NCI-H1048 (cell line): ENCODE results near the gene VWF.

Experiments used
- DNase-seq: peaks from one replicate; lab custom pipeline; 2025; lab: John Stamatoyannopoulos, UW

VWF gene

DNA sequence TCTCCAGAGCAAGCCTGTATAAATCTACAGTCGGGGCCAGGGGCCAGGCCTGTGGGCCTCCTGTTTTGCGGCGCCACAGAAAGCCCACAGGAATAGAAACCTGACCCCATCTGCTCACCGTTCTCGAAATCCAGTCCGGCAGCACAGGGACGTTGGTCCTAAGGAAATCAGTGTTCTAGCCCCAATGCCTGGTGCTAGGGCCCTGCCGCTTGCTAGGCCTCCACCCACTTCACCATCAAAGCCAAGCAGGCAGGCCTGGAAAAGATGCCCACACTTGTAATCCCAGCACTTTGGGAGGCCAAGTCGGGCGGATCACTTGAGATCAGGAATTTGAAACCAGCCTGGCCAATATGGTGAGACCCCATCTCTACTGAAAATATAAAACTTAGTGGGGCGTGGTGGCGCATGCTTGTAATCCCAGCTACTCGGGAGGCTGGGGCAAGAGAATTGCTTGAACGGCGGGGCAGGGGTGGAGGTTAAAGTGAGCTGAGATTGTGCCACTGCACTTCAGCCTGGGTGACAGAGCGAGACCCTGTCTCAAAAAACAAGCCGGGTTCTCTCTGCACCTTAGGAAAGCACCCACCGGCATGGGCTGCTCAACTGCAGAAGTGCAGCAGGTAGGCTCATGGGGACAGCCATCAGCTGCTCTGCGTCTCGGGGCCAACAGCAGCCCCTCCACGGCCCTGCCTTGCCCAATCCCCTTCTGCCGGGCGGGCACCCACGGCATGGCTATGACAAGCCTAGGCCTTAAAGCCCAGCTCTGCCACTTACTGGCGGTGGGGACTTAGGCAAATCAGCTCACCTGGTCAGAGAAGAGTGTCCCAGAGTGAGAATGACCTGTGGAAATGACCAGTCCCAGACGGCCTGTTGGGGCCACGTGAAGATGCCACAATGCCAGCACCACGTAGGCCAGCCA, 47.4 kb downstream of the VWF start:
- DNase-seq = no peak

DNA sequence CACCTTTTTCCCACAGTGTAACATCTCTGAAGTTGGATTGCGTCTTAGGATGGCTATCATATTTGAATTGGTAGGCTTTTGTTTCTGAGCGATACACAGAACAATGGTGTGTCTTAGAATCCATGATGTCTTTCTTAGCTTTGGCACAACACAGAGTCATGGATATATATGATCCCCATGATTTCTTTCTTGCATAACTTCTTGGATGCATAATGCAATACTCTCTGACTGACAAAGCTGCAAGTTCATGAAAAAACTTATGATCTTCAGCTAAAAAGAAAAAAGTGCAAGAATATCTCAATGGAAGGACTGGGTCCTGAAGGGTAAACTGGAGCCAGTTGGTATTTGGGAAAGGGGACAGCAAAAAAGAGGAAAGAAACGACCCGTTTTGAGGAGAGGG, 48.1 kb downstream of the VWF start:
- no peak for DNase-seq

DNA sequence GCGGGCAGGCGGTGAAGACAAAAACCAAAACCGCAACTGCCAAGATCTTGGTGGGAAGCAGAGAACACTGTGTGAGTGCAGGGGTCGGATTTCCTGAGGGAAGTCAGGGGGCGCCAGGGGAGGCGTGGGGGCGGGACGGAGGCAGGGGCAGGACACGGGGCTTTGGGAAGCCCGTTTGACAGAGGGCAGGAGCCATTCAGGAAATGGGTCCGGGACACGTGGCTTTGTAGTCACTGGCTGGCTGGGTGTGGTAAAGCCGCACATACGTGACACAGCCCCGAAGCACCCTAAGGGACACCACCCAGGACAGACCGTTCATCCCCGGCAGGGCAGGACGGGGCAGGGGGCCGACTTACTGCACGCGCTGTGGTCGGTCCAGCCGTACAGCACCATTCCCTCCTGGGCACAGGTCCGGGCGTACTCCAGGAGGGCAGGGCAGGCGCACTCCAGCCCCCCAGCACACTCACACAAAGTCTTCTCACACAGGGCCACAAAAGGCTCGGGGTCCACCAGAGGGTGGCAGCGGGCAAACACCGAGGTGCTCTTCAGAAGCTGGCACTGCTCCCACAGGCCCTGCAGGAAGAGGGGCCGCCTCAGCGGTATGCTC, 49.4 kb downstream of the VWF start:
- DNase-seq = no peak

DNA sequence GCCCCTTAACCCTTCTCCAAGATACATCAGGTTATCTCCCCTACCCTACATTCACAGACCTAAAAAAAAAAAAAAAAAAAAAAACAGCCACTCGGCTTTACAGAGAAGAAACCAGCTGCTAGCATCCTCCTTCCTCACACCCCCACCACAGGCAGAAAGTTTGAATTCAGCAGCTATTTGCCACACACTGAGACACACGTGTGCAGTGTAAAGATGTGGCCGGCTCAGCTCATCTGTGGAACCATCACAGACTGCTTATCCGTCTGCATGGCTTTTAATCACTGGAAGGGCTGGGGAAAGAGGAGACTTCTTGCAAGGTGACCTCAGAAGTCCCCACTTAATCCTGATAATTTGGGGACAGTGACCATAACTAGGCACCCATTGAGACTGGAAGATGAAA, 50.0 kb downstream of the VWF start:
- no peak for DNase-seq

DNA sequence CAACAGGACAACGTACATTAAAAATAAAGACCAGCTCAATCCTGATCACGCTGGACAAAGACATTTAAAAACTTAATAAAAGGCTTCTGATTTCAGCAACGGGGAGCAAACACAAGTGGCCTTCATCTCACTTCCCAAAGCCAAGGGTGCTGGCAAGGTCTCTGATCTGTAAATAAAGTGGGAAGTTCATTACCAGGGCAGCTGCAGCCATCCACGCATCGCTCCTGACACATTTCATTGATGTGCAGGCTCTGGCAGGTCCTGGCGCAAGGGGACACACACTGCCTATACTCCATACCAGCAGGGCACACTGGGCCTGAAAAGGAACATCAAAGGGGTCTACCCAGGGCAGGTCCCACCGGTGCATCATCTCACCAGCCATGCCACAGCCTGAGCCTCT, 51.0 kb downstream of the VWF start:
- no peak for DNase-seq

DNA sequence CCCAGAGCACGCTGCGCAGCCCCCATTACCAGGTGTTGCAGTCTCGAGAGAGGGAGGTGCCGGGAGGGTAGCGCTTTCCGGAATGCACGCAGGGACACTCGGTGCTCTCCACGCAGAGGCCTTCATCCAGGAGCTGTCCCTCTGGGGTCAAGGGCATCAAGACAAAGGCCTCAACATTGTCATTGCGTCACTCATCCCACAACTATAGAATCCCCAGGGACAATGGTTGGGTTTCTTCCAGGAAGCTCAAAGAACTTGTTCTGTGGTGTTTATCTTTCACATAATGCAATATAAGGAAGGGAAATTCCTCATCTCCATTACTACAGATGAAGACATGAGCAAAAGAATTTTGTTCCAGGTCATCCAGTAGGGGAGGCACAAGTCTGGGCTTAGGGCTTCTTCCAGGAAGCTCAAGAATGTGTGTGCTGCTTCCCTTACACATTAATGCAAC, 52.1 kb downstream of the VWF start:
- no peak for DNase-seq

DNA sequence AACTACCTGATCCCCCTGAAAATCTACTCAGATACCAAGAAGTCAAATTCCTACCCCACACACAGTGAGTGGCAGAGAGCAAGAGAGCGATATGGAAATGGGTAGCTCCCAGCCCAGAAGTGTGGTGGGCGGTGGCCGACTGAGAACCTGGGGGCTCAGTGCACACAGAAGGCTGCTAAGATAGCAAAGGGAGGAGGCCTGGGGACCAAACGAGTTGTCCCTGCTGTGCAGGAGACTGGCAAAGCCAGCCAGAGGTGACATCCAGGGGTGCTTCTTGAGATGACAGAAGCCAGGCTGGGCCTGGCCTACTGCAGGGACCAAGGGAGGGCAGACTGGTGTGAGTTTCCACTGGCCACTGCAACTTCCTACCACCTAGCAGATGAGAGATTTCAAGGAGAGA, 52.9 kb downstream of the VWF start:
- DNase-seq = no peak

DNA sequence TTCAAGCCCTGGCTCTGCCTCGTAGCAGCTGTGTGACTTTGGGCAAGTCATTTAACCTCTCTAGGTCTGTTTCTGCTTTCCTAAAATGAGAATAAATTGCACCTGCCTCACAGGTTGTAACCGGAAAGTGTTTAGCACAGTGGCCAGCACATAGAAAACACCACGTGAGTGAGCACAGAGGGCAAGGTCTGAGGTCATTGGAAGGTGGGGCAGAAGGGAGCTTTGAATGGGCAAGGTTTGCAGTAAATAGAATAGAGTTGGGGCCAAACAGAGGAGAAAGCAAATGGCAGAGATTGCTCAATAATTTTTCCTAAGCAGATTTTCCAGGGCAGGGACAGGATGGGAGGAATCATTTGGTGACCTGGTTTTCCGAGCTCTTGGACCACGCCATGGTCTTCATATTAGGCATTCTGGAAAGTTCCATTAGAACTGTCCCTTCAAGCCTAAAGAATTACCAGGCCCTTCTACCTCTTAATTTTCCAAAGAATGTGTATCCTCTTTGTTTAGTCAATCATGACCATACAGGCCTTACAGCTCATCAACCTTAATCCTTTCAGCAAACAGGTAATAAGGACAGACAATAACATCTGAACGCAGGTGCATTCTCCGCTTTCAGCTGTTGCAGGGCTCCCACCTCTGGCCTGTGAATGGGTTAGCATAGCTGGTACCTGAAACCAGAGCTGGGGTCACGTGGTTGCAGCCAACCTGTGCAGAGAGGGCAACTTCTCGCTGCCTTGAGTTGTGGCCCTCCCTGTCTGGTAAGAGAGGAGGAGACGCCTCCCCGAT, 53.8 kb downstream of the VWF start:
- no peak for DNase-seq

DNA sequence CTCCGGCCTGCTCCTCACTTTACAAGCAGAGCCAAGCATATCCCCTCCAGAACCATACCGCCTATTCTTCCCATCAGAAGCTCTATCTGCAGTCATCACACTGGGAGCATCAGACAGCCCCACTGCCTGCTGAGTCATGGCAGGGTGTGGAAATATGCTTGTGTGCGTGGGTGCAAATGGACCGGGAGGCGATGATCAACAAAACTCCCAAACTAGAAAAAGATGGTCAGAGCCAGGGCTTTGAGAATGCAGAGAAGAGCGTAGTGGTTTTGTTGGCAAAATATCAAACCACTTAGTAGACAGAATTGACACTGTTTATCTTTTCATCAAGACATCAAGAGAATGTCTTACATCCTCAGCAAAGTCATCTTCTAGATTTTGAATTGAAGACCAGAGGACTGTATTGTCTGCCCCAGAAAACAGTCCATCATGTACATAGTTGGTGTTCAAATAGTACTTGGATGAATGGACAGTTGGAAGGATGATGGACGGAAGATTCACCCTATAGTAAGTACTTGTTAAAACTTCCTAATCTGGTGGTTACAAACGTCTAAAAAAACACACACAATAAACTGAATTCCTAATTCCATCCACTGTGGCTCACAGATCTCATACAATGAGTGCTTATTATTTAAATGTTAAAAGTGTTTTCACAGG, 54.9 kb downstream of the VWF start:
- DNase-seq = no peak

DNA sequence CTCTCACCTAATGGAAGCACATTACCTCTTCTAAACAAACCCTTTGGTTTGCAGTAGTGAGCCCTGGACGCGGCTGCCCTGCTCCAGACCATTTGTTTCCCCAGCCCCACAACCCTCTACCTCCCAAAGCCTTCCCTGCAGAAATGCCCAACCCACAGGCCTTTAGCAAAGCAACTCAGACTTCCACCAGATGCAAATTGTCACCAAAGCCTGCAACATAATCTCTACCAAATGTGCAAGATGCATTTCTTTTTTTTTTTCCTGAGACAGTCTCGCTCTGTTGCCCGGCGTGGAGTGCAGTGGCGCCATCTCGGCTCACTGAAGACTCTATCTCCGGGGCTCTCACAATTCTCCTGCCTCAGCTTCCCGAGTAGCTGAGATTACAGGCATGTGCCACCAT, 56.2 kb downstream of the VWF start:
- no peak for DNase-seq

DNA sequence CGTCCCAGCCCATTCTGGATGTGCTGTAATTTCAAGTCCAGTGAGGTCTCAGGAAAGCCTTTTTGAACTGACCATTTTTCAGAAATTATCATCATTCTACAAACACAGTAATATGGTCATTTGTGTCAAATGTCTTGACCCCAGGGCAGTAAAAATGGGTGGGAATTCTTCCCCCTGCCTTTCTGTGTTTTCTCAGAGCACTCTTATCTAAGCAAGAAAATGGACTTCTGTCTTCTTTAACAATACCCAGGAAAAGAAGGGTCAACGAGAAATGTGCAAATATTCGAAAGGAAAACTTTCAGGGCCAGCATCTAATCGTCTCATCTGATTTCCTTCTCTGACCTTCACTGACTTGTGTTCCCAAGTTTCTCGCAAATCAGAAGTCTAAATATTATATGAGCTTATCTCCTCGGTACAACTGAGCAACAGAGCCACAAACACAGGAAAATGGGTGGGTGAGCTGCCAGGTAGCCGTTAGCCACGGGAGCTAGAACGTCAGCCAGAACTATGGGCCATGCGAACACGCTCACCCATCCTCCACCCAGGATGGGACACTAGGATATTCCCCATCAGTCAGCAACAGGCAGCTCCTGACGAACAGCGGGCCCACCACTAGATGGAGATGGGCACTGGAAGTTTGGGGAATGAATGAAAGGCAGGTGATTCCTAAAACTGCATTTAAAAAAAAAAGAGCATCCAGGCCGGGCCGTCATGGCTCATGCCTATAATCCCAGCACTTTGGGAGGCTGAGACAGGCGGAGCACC, 57.1 kb downstream of the VWF start:
- DNase-seq = no peak

DNA sequence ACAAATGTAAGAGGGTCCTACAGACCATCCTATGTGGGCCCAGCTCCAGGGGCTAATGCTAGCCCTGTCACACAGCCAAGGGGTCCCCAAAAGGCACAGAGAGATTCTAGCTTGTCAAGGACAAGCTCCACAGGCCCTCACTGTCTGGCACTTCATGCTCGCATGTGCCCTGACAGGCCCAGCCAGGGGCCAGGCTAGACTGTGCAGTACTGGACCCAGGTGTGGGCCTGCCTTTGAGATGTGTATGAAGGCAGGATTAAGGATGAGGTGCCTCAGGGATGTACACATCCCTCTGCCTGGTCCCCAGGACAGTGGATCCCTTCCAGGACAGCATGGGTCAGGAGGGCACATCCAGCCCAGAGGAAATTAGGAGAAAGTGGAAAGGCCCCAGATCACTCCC, 57.8 kb downstream of the VWF start:
- DNase-seq = no peak

DNA sequence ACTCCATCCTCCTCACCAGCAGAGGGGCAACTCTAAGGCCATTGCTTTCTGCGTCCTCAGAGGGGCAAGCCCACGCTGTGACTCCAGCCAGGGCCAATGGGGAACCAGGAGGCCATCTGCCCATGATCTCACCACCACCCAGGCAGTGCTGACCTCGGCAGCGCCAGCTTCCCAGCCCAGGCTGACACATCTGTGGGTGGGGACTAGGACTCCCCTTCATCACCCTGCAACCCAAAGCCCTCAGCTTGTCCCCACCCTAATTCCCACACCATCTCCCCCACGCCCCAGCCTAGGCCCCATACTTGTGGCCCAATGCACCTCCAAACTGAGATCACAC, 58.6 kb downstream of the VWF start:
- no peak for DNase-seq

DNA sequence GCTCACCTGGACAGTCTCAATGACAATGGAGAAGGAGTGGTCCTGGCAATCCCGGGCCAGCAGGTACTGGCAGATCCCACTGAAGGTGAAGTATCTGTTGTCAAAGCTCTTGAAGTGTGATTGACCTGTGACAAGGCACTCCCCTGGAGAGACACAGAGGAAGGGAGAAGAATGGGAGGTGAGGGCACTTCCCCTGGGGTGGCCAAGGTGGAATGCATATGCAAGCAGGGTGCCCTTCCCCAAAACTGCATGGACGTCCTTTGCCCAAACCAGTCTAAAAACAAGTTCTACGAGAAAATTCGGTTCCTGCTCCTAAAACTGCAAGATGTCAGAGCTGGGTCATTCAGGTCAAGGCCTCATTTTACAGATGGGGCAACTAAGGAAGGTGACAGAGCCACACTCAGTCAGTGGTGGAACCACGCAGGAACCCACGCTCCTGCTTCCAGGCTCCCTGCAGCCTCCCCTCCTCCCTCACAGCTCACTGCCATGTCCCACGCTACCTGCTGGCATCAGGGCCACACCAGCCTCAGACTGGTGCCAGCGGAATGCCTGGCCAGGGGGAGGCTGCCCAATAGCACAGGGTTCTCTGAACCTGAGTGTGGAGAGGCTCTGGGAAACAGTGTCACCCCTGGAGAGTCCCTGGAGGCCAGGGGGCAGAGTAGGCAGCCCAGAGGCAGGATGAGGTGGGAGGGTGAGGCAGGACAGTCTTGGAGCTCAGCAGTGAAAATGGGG, 59.2 kb downstream of the VWF start:
- no peak for DNase-seq

DNA sequence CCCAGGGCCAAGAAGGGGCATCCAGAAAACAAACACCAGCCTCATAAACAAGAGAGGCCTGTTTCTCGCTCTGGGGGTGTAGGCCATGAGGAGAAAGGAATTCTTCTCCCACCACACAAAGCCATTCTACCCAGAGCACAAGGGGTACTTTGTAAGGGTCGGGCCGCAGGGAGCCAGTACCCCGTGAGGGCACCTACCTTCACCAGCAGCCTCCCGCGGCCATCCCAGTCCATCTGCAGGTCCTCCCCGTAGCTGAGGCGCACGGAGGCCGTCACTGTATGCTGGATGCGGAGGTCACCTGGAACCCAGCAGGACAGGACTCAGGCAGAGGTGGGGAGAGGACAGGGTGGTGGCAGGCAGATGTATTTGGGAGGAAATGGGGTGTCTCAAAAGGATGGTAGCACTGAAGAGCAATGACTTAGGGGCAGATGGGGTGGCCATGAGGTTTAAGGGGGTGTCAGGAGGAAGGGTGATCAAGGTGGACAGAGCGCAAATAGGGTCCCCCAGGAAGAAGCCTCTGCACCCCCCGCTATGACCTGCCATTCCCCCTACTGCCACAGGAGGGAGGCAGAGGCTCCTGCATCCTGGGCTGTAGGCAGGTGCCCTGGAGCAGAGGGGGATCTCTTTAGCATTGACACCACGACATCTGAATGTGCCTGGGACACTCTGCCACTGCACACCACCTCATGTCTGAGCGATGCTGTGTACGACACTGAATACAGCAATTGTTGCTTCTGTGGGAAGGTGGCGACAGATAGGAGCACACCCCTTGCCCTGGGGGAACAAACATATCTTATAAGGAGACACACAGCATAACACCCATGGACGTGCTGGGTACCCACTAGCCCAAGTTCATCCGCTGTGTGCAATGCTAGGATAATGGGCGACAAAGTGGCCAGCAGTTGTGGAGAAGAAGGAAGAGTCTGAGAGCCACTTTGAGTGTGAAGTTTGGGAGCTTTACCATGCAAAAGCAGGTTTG, 61.4 kb downstream of the VWF start:
- DNase-seq = peak; percentile 5

DNA sequence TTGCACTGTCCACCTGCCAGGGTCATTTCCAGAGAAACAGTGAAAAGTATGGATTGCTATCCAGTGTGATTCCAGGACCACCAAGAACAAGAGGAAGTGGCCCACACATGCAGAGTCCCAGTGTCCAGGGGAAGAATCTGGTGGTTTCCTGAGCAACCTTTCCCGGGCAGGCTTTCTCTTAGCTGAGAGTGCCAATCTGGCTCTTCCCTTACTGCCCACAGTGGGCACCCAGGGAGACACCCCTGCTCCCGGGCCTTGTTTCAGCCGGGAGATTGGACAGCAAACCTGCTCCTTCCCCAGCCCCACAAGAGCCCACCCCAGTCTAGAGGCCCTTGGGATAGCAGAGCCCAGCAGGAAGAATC, 62.1 kb downstream of the VWF start:
- DNase-seq = no peak

DNA sequence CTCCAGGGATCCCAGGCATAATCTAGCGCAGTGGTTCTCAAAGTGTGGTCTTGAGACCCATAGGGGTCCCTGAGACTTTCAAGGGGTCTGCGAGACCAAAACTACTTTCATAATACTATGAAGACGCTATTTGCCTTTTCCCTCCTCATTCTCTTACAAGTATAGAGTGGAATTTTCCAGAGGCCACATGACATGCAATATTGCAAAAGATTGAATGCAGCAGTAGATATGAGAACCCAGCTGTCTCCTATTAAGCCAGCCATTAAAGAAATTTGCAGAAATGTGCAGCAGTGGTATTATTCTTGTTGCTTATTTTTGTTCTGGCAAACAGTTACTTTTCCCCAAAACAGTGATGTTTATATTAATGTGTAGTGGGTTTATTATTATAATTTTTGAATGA, 62.8 kb downstream of the VWF start:
- no peak for DNase-seq

DNA sequence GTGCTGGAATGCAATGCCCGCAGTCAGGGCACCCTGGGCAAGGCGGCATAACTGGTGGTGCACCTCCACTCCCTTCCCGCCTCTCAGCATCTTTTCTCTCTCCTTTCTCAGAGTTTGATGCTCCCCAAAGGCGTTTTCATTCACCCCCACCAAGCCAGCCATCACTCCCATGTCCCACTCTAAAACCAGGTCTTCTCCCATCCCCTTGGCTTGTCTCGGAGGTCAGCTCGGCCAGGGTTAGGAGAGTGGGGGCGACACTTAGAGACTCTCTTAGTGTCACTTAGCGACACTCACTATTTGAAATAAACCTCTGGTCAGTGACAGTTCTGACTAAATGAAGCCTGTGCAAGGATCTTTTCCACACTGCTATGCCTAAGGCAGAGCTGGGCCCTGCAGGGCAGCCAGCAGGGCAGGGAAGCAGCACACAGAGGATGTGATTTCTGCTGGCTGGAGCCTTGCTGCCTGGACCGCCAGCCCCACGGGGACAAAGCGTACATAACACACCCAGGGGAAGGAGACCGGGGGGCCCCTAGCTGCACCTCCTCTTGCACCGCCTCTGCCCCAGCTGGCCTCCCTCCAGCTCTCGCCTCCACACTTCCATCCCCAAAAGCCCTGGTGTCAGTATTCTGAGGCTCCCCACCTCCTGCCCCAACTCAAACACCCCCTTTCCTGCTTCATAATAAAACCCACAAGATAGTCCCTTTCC, 64.5 kb downstream of the VWF start:
- no peak for DNase-seq

DNA sequence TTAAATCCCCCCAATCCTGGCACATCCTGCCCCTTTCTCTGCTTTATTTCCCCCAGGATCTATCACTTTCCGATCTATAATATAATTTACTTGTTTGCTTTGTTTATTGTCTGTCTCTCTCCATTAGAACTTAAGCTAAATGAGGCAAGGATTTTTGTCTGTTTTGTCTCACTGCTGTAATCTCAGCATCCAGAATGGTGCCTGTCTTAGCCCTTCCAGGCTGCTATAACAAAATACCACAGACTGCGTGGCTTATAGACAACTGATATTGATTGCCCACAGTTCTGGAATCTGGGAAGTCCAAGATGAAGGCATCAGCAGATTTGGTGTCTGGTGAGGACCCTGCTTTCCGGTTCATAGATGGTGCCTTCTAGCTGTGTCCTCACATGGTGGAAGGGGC, 65.2 kb downstream of the VWF start:
- no peak for DNase-seq
